Adrenal gland (tissue), 5 donors: Measurements from ENCODE around the gene PCSK6.

Experiments used
- CTCF ChIP-seq, 6 experiments: fragments of 450-650 bp in 4 of 6; fragments of 200-600 bp in 2 of 6; sonication (generic) in 1 of 6; IDR thresholded peaks; 1 replicate in 5 of 6; 2 replicates in 1 of 6; pipeline versions ENCODE4 v1.5.1 to v1.8.0; 2016 to 2021; ENCODE audit warnings: antibody characterized with exemption in 6 of 6, mild to moderate bottlenecking in 2 of 6, moderate library complexity in 1 of 6
- POLR2A ChIP-seq, 2 donors: fragments of 450-650 bp; IDR thresholded peaks; one replicate each; pipeline ENCODE4 v1.6.1; 2017; ENCODE audit warnings: antibody characterized with exemption in 2 of 2, mild to moderate bottlenecking in 2 of 2, moderate library complexity in 1 of 2
- donor health status: DM: no; HTN: no; CAD: no.

GRCh38 chr15:101437618-101438481 lies 51.7 kb downstream of the PCSK6 start:
- no peak for TF ChIP-seq CTCF (IDR thresholded peaks at IDR 0.05)
- TF ChIP-seq POLR2A (IDR thresholded peaks at IDR 0.05): no peak
